ENCODE results near the gene SNTB2.
"Not testable (repeated sequence)": the region's sequence is repeated elsewhere in the genome, so short reads cannot be mapped to it uniquely, and the experiment has no call there.

Gene SNTB2

DNA sequence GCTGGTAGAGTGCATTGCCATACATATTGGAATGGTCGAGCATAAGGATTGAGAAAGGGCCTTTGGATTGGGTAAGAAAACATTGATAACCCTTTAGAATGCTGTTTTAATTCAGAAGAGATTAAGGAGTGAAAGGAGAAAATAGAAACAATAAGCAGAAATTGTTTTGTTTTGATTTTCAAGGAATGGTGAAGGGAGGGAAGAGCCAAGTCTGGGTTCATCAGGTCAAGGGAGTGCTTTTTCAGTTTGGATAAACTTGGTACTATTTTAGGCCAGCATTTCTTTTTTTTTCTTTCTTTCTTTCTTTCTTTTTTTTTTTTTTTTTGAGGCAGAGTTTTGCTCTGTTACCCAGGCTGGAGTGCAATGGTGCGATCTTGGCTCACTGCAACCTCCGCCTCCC, 50.3 kb downstream of the SNTB2 start:
- H3K4me1 ChIP-seq (ENCODE audit: insufficient read depth, low read length), result no peaks in the 10 kb centered on the region
- H3K9ac ChIP-seq (ENCODE audit: low read depth, low read length), result no peak overlapping the region
- WGBS, result 96% methylated on average over 3 of the region's 3 CpGs
- H3K9me3 ChIP-seq (ENCODE audit: insufficient read depth, low read depth, low read length), result no peaks in the 10 kb centered on the region
- no peak overlapping the region for H3K27ac ChIP-seq (ENCODE audit: low read depth, low read length)
- H3K36me3 ChIP-seq (ENCODE audit: insufficient read depth, low read length), result peaks cover 3% of the 10 kb centered on the region; the same call in 1 of the 2 replicates
- H3K27me3 ChIP-seq (ENCODE audit: insufficient read depth, low read length), result no peaks in the 10 kb centered on the region
- no peak overlapping the region for H3K4me3 ChIP-seq (ENCODE audit: low read length)

DNA sequence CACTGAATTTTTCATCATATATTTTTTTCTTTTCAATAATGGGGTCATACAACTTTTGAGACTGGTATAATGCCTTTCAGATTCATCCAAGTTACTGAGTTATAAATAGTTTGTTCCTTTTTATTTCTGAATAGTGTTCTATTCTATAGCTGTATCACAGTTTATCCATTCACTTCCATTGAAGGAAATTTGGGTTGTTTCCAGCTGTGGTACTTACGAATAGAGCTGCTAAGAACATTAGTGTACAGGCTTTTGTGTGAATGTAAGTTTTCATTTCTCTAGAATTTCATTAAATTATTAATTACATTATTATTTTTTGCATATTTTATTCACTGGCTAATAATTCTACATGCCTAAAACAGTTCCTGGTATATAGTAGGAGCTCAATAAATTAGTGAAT, 52.9 kb downstream of the SNTB2 start:
- Histone ChIP-seq H3K27me3 (ENCODE audit: insufficient read depth, low read length) (no peaks in the 10 kb centered on the region), H3K9ac (ENCODE audit: low read depth, low read length) (no peak overlapping the region), H3K4me3 (ENCODE audit: low read length) (no peak overlapping the region), H3K9me3 (ENCODE audit: insufficient read depth, low read depth, low read length) (no peaks in the 10 kb centered on the region), H3K36me3 (ENCODE audit: insufficient read depth, low read length) (peaks cover 3% of the 10 kb centered on the region; the same call in 1 of the 2 replicates), H3K4me1 (ENCODE audit: insufficient read depth, low read length) (no peaks in the 10 kb centered on the region), H3K27ac (ENCODE audit: low read depth, low read length) (no peak overlapping the region)
- no CpG with 5 or more reads among the region's 1 CpG for WGBS

DNA sequence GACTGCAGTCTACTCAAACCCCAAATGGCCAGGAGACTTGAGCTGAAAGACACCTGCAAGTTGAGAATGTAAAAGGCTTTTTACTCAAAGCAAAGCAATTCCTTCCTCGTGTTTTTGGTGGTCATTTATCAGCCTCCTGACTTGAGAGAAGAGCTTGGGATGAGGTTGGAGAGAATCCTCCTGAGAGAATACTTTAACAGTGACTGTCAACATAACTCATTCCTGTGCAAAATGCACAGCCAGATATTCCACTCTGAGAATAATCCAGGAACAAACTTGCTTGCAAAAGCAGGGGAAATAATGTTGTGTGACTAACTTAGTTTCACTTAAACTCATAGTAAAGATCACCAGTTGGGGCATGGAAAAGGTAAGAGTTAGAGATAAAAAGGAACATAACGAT, 53.4 kb downstream of the SNTB2 start:
- H3K36me3 ChIP-seq (ENCODE audit: insufficient read depth, low read length), result peaks cover 4% of the 10 kb centered on the region; the same call in 1 of the 2 replicates
- H3K4me1 ChIP-seq (ENCODE audit: insufficient read depth, low read length), result no peaks in the 10 kb centered on the region
- H3K9me3 ChIP-seq (ENCODE audit: insufficient read depth, low read depth, low read length), result no peaks in the 10 kb centered on the region
- no peak overlapping the region for H3K27ac ChIP-seq (ENCODE audit: low read depth, low read length)
- WGBS, result 93% methylated on average over 1 of the region's 2 CpGs
- H3K4me3 ChIP-seq (ENCODE audit: low read length), result no peak overlapping the region
- no peaks in the 10 kb centered on the region for H3K27me3 ChIP-seq (ENCODE audit: insufficient read depth, low read length)
- H3K9ac ChIP-seq (ENCODE audit: low read depth, low read length), result no peak overlapping the region

DNA sequence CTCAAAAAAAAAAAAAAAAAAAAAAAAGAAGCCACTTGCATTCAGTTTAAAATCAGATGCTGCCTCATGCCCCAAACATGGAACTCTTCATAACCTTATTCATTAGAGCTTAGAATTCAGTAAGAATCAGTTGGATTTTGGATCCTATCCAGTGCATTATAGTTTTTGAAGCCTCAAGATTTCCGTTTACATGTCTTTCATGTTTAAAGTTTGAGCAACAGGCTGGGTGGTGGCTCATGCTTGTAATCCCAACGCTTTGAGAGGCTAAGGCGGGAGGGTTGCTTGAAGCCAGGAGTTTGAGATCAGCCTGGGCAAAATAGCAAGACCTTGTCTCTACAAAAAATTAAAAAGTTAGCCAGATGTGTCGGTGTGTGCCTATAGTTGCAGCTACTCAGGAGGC, 55.0 kb downstream of the SNTB2 start:
- no peak overlapping the region for H3K4me3 ChIP-seq (ENCODE audit: low read length)
- no peaks in the 10 kb centered on the region for H3K27me3 ChIP-seq (ENCODE audit: insufficient read depth, low read length)
- 92% methylated on average over 4 of the region's 4 CpGs for WGBS
- peaks cover 11% of the 10 kb centered on the region for H3K36me3 ChIP-seq (ENCODE audit: insufficient read depth, low read length)
- H3K9me3 ChIP-seq (ENCODE audit: insufficient read depth, low read depth, low read length), result no peaks in the 10 kb centered on the region
- no peak overlapping the region for H3K9ac ChIP-seq (ENCODE audit: low read depth, low read length)
- H3K4me1 ChIP-seq (ENCODE audit: insufficient read depth, low read length), result no peaks in the 10 kb centered on the region
- no peak overlapping the region for H3K27ac ChIP-seq (ENCODE audit: low read depth, low read length)

DNA sequence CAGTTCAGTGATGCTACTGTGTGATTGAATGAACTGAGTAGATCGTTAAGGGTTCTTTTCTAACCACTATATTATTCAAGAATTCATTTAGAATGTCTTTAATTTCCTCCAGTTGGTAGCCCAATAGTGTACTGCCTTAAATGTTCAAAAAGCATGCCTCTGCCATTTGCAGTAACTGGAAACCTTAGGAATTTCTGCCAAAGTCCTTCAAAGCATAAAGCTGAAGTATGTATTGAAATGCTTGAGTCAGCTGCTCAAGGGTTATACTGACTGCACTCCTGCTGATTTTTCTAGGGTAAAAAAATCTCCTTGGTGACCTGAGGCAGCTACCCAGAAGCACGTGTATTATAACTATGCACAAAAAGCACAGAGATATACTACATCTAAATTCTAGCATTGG, 56.5 kb downstream of the SNTB2 start:
- Histone ChIP-seq H3K4me3 (ENCODE audit: low read length) (no peak overlapping the region), H3K9me3 (ENCODE audit: insufficient read depth, low read depth, low read length) (no peaks in the 10 kb centered on the region), H3K9ac (ENCODE audit: low read depth, low read length) (no peak overlapping the region), H3K4me1 (ENCODE audit: insufficient read depth, low read length) (no peaks in the 10 kb centered on the region), H3K36me3 (ENCODE audit: insufficient read depth, low read length) (peaks cover 15% of the 10 kb centered on the region), H3K27me3 (ENCODE audit: insufficient read depth, low read length) (no peaks in the 10 kb centered on the region), H3K27ac (ENCODE audit: low read depth, low read length) (no peak overlapping the region)
- no CpG with 5 or more reads among the region's 2 CpGs for WGBS

DNA sequence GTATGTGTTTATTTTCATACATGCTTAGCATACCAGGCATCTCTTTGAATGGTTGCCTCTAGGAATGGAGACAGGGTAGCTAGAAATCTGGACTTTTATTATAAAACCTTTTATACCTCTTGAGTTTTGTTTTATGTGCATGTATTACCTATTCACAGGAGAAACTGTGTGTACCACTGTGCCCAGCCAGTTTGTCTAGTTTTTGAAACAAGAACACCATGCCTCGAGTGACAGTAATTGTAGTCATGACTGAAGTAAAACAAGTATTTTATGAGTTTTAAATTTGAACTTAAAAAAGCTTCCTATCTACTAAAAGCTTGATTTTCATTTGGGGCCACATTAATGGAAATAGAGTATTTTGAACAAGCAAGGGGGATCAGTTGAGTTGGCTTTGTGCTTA, 57.4 kb downstream of the SNTB2 start:
- H3K9ac ChIP-seq (ENCODE audit: low read depth, low read length), result no peak overlapping the region
- H3K36me3 ChIP-seq (ENCODE audit: insufficient read depth, low read length), result peaks cover 16% of the 10 kb centered on the region
- no peaks in the 10 kb centered on the region for H3K9me3 ChIP-seq (ENCODE audit: insufficient read depth, low read depth, low read length)
- H3K27me3 ChIP-seq (ENCODE audit: insufficient read depth, low read length), result no peaks in the 10 kb centered on the region
- 67% methylated on average over 1 of the region's 1 CpG for WGBS
- H3K27ac ChIP-seq (ENCODE audit: low read depth, low read length), result no peak overlapping the region
- no peaks in the 10 kb centered on the region for H3K4me1 ChIP-seq (ENCODE audit: insufficient read depth, low read length)
- no peak overlapping the region for H3K4me3 ChIP-seq (ENCODE audit: low read length)

DNA sequence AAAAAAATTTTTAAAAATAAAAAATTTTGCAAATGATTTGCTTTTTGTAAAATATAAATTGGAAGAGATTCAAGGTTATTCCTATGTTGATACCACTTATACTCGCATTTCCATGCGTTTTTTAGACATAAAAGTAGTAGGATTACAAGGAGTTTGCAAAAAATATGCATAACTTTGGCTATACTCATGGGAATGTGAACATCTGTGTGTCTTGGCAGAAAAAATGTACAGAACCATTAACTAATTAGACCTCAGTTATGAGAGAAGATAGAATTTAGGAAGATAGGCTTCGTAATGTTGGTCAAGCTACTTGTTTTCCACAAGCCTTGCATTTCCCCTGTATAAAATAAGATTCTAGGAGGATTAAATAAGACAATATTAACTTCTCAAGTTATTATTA, 63.1 kb downstream of the SNTB2 start:
- Histone ChIP-seq H3K36me3 (ENCODE audit: insufficient read depth, low read length) (peaks cover 24% of the 10 kb centered on the region), H3K27me3 (ENCODE audit: insufficient read depth, low read length) (no peaks in the 10 kb centered on the region), H3K4me3 (ENCODE audit: low read length) (no peak overlapping the region), H3K27ac (ENCODE audit: low read depth, low read length) (no peak overlapping the region), H3K9ac (ENCODE audit: low read depth, low read length) (no peak overlapping the region), H3K9me3 (ENCODE audit: insufficient read depth, low read depth, low read length) (no peaks in the 10 kb centered on the region), H3K4me1 (ENCODE audit: insufficient read depth, low read length) (no peaks in the 10 kb centered on the region)
- WGBS, result 100% methylated on average over 2 of the region's 3 CpGs

DNA sequence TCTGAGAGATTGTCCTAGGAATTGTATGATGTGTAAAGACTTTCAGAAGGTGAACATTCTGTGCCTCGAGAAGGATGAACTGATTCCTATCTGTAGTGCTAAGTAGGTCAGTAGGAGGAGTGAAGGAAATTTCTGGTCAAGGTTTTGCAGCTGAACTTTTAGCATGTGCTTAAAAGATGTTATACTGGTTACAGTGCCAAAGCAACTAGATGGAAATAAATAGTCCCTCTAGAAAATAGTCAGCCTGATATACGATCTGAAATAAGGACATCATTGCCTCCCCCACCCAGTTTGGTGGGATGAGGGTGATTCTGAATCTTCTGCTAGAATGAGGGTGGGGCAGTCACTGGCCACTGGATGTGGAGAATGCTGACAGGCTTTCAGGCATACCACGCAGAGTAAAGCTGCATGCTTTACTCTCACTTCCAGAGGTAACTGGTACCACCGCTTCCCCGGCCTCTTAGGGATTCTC, 66.9 kb downstream of the SNTB2 start:
- 95% methylated on average over 5 of the region's 5 CpGs for WGBS
- Histone ChIP-seq H3K9ac (ENCODE audit: low read depth, low read length) (no peak overlapping the region), H3K27me3 (ENCODE audit: insufficient read depth, low read length) (no peaks in the 10 kb centered on the region), H3K4me3 (ENCODE audit: low read length) (no peak overlapping the region), H3K9me3 (ENCODE audit: insufficient read depth, low read depth, low read length) (no peaks in the 10 kb centered on the region), H3K36me3 (ENCODE audit: insufficient read depth, low read length) (peaks cover 12% of the 10 kb centered on the region), H3K27ac (ENCODE audit: low read depth, low read length) (no peak overlapping the region), H3K4me1 (ENCODE audit: insufficient read depth, low read length) (no peaks in the 10 kb centered on the region)

DNA sequence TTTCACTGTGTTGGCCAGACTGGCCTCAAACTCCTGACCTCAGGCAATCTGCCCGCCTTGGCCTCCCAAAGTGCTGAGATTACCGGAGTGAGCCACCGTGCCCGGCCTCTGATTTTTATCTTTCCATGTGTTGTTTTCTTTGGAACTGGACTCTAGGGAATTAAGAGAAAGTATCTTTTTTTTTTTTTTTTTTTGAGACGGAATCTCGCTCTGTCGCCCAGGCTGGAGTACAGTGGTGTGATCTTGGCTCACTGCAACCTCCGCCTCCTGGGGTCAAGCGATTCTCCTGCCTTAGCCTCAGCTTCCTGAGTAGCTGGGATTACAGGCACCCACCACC, 72.4 kb downstream of the SNTB2 start:
- H3K9me3 ChIP-seq (ENCODE audit: insufficient read depth, low read depth, low read length); H3K27me3 ChIP-seq (ENCODE audit: insufficient read depth, low read length); H3K4me3 ChIP-seq (ENCODE audit: low read length); H3K4me1 ChIP-seq (ENCODE audit: insufficient read depth, low read length); H3K9ac ChIP-seq (ENCODE audit: low read depth, low read length); H3K27ac ChIP-seq (ENCODE audit: low read depth, low read length): not testable (repeated sequence)
- 97% methylated on average over 9 of the region's 9 CpGs for WGBS
- peaks cover 24% of the 10 kb centered on the region for H3K36me3 ChIP-seq (ENCODE audit: insufficient read depth, low read length)

DNA sequence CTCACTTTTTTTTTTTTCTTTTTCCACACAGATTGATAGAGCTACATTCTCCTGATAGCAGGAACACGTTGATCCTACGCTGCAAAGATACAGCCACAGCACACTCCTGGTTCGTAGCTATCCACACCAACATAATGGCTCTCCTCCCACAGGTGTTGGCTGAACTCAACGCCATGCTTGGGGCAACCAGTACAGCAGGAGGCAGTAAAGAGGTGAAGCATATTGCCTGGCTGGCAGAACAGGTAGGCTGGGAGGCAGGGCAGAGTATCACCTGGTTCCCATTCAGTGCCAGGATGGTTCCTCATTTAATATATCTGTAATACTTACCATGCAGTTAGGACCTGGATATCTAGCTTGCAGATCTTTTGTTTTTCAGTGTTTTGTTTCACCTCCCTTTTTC, 73.1 kb downstream of the SNTB2 start:
- 97% methylated on average over 4 of the region's 4 CpGs for WGBS
- Histone ChIP-seq H3K9me3 (ENCODE audit: insufficient read depth, low read depth, low read length) (no peaks in the 10 kb centered on the region), H3K27me3 (ENCODE audit: insufficient read depth, low read length) (no peaks in the 10 kb centered on the region), H3K9ac (ENCODE audit: low read depth, low read length) (no peak overlapping the region), H3K4me1 (ENCODE audit: insufficient read depth, low read length) (no peaks in the 10 kb centered on the region), H3K4me3 (ENCODE audit: low read length) (no peak overlapping the region), H3K36me3 (ENCODE audit: insufficient read depth, low read length) (peaks cover 24% of the 10 kb centered on the region), H3K27ac (ENCODE audit: low read depth, low read length) (no peak overlapping the region)

DNA sequence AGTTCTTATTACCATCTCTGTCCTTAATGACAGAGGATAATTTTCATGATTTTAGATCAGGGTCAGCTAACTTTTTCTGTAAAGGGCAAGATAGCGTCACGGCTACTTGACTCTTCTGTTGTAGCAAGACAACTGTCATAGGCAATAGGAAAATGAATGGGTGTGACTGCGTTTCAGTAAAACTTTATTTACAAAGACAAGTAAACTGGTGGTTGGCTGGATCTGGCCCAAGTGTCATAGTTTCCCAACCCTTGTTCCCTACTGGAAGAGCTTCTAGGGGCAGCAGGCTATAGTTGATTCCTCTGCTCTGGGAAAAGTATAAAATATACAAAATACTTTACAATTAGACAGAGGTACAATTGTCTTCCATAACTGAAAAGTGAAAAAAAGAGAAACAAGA, 73.5 kb downstream of the SNTB2 start:
- Histone ChIP-seq H3K4me3 (ENCODE audit: low read length) (no peak overlapping the region), H3K9ac (ENCODE audit: low read depth, low read length) (no peak overlapping the region), H3K27me3 (ENCODE audit: insufficient read depth, low read length) (no peaks in the 10 kb centered on the region), H3K9me3 (ENCODE audit: insufficient read depth, low read depth, low read length) (no peaks in the 10 kb centered on the region), H3K4me1 (ENCODE audit: insufficient read depth, low read length) (no peaks in the 10 kb centered on the region), H3K36me3 (ENCODE audit: insufficient read depth, low read length) (peaks cover 27% of the 10 kb centered on the region), H3K27ac (ENCODE audit: low read depth, low read length) (no peak overlapping the region)
- 97% methylated on average over 3 of the region's 3 CpGs for WGBS

DNA sequence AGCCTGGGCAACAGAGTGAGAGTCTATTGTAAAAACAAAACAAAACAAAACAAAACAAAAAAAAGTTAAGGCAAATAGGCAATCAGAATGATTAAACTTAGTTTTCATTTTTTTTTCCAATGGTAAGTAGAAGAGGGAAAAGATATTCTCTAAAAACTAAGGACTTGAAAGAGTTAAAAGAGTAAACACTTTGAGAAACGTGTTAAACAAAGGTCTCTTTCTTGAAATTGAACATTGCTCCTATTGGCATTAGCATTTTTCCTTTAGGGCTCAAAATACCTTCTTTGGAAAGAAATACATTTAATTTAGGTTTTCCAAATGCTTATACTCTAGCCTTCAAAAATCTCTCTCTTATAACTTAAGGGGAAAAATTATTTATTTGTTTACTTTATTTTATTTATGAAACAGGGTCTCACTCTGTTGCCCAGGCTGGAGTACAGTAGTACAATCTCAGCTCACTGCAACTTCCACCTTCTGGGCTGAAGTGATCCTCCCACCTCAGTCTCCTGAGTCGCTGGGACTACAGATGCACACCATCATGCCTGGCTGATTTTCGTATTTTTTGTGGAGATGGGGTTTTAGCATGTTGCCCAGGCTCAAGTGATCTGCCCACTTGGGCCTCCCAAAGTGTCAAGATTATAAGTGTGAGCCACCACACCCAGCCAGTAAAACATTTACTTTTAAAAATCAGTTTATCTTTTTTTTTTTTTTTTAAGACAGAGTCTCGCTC, 79.5 kb downstream of the SNTB2 start:
- no peak overlapping the region for H3K9ac ChIP-seq (ENCODE audit: low read depth, low read length)
- 89% methylated on average over 4 of the region's 4 CpGs for WGBS
- H3K36me3 ChIP-seq (ENCODE audit: insufficient read depth, low read length), result peaks cover 33% of the 10 kb centered on the region
- no peaks in the 10 kb centered on the region for H3K9me3 ChIP-seq (ENCODE audit: insufficient read depth, low read depth, low read length)
- H3K27ac ChIP-seq (ENCODE audit: low read depth, low read length), result no peak overlapping the region
- H3K4me3 ChIP-seq (ENCODE audit: low read length), result no peak overlapping the region
- no peaks in the 10 kb centered on the region for H3K27me3 ChIP-seq (ENCODE audit: insufficient read depth, low read length)
- no peaks in the 10 kb centered on the region for H3K4me1 ChIP-seq (ENCODE audit: insufficient read depth, low read length)

All from HUES64 (cell line).